SKM-1 (cell line): Measurements from ENCODE around the gene LILRB3.
"Not testable (repeated sequence)": the region's sequence is repeated elsewhere in the genome, so short reads cannot be mapped to it uniquely, and the experiment has no call there.

Experiments
- DNase-seq: peaks from one replicate; lab custom pipeline; 2025; ENCODE audit not compliant: unreplicated experiment; lab: John Stamatoyannopoulos, UW

Gene LILRB3

GRCh38 chr19:54211235-54211634 is 11.6 kb downstream of the LILRB3 start:
- DNase-seq, result no peak

- no peak for DNase-seq
These were observed 12.9 kb downstream of the LILRB3 start for GRCh38 chr19:54209811-54210494.

GRCh38 chr19:54209058-54209810 is 13.6 kb downstream of the LILRB3 start:
- no peak for DNase-seq

GRCh38 chr19:54208784-54209057 is 14.1 kb downstream of the LILRB3 start:
- DNase-seq, result no peak

- DNase-seq, result peak; percentile 85
These were observed 14.6 kb downstream of the LILRB3 start for GRCh38 chr19:54207983-54208783.

GRCh38 chr19:54207676-54207982 is 15.2 kb downstream of the LILRB3 start:
- DNase-seq, result no peak

- not testable (repeated sequence) for DNase-seq
These were observed 15.6 kb downstream of the LILRB3 start for GRCh38 chr19:54207193-54207592.

GRCh38 chr19:54206831-54207177 is 16.0 kb downstream of the LILRB3 start:
- DNase-seq, result no peak

GRCh38 chr19:54206030-54206830 is 16.6 kb downstream of the LILRB3 start:
- DNase-seq, result no peak

- no peak for DNase-seq
These were observed 17.9 kb downstream of the LILRB3 start for GRCh38 chr19:54204767-54205468.

GRCh38 chr19:54203151-54203611 is 19.6 kb downstream of the LILRB3 start:
- no peak for DNase-seq

GRCh38 chr19:54201980-54202379 is 20.8 kb downstream of the LILRB3 start:
- DNase-seq, result no peak

GRCh38 chr19:54201172-54201701 is 21.6 kb downstream of the LILRB3 start:
- DNase-seq, result no peak

- no peak for DNase-seq
These were observed 23.4 kb downstream of the LILRB3 start for GRCh38 chr19:54199401-54199800.

- no peak for DNase-seq
These were observed 25.7 kb downstream of the LILRB3 start for GRCh38 chr19:54197121-54197520.

GRCh38 chr19:54196536-54196935 is 26.3 kb downstream of the LILRB3 start:
- DNase-seq, result no peak

- not testable (repeated sequence) for DNase-seq
These were observed 28.3 kb downstream of the LILRB3 start for GRCh38 chr19:54194463-54194862.

GRCh38 chr19:54193011-54193410 is 29.8 kb downstream of the LILRB3 start:
- no peak for DNase-seq

- DNase-seq, result no peak
These were observed 30.9 kb downstream of the LILRB3 start for GRCh38 chr19:54191811-54192453.
